T-helper 22 cell (primary cell): ENCODE data around the gene UGP2.
A peak's percentile ranks its signal among the peaks of the same experiment; 100 is the strongest.
"Not testable (repeated sequence)": the region's sequence is repeated elsewhere in the genome, so short reads cannot be mapped to it uniquely, and the experiment has no call there.

ENCODE experiments used
- DNase-seq: peaks from one replicate; pipeline ENCODE4 v3.0.0-alpha.2; 2020; ENCODE audit warnings: low read depth

The UGP2 gene

DNA sequence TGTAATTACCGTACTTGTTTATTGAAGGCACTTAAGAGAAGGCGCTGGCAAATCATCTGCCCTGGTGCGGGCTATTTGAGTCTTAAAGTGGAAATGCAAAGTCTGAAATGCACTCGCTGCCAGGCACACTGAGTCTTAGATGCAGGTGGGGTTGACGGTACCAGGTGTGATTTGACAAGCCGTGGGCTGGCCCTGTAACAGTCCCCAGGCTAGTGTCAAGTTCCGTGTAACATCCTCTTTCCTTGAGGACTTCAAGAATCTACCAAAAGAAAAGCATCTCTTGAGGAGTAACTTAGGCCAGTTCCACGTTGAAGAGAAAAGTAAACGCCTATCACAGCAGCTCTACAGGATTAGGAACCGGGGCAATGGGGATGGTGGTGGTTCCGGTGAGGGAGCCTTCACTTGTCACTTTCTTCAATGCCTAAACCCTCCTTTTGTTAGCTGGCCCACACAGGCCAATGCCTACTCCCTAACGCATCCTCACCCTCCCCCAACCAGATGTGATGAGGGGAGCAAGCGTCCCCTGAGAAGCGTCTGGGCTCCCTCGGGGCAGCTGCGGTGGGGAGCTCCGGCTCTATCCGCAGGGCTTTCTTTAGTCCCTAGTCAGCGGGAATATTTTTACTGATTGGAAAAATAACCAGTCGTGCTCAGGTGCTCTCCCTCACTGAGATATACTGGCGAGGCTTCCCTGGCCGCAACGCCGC is 1.5 kb upstream of the UGP2 start:
- DNase-seq: peak; percentile 13

DNA sequence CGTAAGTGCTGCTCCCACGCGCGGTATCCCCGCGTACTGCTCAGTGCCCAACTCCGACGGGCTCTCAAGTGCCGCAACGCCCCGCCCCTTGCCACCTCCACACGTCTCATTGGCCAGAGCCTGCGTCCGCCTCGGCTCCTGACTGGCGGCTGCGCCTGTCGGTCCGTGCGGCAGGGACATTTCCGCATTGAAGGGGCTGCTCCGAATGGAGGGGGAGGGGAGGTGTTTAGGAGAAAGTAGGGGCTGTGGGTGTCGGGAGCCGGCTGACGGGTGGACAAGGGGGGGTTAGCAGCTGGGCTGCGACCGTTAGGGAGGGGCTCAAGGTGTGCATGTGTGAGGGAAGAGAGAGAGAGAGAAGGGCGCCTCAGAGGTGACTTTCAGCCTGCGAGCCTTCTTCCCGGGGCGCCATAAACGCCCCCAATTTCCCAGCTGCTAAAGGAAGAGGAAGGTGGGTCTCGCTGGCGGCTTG is 877 bp upstream of the UGP2 start:
- DNase-seq: peak; percentile 97

DNA sequence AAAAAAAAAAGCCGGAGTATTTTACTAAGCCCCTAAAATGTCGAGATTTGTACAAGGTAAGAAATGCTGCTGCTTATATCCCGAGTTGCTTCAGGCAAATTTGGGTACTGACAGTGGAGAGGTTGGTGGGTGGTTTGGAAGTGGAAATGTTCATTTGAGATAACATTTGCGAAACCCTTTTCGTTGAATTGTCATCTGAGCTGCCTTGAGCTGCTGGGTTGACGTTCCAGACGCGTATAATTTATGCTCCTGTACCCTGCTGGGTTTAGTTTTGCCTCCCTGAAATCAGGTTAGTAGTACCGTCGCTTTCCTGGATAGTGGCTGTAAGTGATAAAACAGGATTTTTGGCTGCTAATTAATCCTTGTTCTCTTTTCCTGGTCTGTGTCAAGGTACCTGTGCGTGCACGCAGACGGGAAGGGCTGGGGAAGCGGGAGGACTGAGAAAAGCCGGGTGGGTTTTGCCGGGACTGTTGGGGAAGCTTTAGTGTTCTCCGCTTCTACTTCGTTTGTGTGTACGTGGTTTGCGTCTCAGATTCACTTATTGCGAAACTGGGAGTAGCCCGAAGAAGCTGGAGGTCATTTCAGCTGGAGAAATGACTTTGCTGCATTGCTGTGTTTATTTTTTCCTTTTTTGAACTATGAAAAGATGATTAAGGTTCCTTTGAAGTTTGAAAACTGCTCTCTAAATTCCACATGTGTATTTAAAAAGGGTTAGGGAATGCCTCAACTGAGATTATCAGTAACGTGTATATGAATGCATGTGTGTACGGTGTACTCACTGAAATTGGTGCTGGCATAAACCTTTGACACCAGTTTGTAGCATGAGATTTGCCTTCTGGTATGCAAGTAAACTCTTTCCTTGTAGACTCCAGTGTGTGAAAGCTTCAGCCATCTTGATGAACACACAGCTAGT is 709 bp downstream of the UGP2 start:
- no peak for DNase-seq

DNA sequence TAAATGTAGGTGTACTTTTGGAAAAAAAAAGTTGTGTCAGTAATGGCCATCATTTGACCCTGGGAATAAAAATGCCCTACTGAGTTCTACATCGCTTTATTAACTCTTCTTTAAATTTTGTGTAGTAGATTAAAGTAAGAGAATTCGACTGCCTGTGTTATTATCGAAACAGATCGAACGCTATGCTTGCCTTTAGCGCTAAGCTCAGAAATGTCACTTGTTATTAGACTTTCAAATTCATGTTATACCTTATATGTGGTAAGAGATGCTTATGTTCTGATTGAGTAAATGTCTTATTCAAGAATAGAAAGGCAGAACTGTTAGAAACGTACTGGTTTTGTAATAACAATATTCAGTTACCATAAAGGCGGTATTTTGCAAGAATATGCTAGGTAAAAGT is 1.4 kb downstream of the UGP2 start:
- no peak for DNase-seq

DNA sequence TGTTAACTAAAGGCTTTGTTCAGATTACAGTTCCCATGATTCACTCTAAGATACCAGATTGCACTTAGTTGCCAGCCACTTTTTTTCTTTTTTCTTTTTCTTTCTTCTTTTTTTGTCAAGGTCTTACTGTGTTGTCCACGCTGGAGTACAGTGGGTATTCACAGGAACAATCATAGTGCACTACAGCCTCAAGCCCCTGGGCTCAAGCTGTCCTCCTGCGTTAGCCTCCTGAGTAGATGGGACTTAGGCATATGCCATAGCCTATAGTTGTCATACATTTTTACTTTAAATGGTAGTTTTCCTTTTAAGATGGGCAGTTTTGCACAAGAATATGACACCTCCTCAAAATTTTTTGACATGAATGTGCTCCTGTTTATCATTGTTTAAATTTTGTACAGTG is 2.1 kb downstream of the UGP2 start:
- DNase-seq: no peak

DNA sequence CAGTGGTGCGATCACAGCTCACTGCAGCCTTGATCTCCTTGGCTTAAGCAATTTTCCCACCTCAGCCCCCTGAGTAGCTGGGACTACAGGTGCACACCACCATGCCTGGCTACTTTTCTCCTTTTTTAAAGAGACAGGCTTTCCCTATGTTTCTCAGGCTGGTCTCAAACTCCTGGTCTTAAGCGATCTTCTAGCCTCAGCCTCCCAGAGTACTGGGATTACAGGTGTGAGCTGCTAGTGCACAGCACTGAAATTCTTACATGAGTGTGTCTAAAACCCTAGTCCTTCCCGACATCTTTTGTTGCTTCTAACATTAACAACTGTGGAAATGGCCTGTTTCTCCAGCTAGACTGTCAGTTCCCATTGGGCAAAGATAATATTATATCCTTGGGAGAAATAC is 2.9 kb downstream of the UGP2 start:
- DNase-seq: no peak

- DNase-seq: no peak
Measured at GRCh38 chr2:63845866-63846265, 4.2 kb downstream of the UGP2 start.

DNA sequence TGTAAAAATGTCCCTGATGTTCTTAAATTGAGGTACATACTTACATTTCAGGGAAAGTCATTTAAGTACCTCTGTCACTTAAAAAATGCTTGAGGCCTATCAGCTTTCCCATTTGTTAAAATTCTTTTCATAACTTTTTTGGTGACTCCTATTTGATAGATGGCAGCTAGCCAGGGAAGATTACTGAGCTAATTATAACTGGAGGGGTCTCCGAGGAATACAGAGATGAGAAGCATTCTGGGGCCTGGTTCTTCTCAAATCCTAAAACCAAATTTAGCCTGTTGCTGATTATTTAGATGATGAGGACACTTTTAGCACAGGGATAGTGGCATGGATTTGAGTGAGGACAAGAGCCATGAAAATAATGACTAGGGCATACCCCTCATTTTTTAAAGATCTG is 4.8 kb downstream of the UGP2 start:
- DNase-seq: no peak

GRCh38 chr2:63847571-63847970 is 5.9 kb downstream of the UGP2 start:
- not testable (repeated sequence) for DNase-seq

- DNase-seq: no peak
Measured at GRCh38 chr2:63849381-63850203, 7.9 kb downstream of the UGP2 start.

DNA sequence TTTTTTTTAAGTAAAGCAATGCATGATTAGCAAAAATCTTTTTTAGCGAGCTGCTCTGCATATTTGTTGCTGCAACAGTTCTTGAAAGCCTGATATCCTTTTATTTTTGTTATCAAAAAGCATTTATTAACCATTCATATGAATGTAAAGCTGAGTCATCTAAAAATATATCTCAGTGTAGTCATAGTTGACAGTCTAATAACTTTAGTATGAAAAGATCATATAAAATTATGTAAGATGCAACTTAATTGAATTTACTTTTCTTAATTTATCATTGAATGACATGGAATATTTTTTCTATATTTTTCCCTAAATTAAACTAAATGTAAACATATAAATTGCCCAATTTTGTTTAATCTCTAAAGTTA is 8.5 kb downstream of the UGP2 start:
- no peak for DNase-seq

DNA sequence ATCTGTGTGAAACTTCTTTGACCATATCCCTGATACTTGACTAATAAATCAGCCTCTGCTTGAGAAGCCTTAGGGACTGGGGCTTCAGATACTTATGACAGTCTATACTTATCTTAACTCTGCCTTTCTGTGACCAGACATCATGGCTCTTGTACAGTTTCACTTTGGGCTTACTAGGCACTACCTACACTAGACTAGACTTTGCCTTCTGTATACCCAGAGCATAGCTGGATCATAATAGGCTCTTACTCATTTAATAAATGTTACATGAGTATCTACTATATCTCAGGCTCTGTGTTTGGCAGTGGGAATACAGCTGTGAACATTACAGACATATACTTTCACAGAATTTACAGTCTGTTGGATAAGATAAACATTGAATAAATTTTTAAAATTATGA is 9.0 kb downstream of the UGP2 start:
- DNase-seq: no peak

DNA sequence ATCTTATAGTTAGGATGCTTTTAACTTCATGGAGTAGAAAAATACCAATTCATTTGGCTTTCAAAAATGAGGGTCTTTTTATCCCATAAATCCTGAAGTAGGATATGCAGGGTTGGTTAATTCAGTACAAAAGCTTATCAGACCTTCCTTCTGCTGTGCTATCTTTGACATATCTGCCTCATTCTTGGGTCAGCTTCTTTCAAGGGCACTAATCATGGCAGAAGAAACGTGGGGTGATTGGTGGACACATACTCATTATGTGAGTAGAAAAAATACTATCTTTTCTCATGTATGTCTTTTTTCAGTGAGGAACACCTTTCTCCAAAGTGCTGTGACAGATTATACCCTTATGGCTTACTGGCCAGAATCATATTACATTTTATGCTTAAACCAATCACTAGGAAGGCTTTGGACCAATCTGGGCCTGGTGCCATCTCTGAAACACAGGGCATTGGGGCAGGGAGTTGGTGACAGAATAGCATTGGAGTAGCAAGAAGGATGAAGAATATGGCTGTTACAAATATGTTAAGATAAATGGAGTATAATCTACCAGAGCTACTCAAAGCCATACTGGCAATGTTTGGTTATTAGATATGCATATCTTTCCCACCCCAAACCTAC is 10.1 kb downstream of the UGP2 start:
- no peak for DNase-seq

- DNase-seq: no peak
Measured at GRCh38 chr2:63853527-63854310, 12.0 kb downstream of the UGP2 start.

GRCh38 chr2:63855418-63856302 is 14.0 kb downstream of the UGP2 start:
- DNase-seq: no peak

DNA sequence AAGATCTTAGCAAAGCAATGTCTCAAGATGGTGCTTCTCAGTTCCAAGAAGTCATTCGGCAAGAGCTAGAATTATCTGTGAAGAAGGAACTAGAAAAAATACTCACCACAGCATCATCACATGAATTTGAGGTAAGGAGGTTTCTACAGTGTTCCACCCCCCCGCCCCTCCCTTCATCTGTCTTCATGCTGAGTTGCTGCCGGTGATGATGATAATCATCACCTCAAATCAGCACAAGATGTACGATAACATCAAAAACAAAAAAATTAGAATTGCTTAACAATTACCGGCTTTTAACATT is 14.6 kb downstream of the UGP2 start:
- peak; percentile 64 for DNase-seq

DNA sequence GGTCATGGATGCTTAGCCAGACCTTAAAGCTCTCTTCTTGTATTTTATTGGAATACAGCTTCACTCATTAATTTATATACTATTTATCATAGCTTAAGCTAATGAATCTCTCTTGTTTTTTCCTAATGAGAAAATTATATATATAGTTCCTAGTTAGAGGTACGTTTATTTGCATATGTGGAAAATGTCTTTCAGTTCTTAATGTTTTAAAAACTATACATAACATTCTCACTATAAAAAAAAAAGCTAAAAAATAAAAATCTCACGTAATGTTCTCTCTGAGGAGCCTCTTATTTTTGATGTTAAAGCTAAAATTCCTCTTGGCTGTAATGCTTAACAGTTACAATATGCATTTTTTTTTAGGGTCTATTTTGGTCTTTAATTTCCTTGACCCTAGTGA is 16.6 kb downstream of the UGP2 start:
- no peak for DNase-seq

GRCh38 chr2:63861220-63861822 is 19.6 kb downstream of the UGP2 start:
- DNase-seq: peak; percentile 29

GRCh38 chr2:63862806-63863205 is 21.1 kb downstream of the UGP2 start:
- no peak for DNase-seq

GRCh38 chr2:63863707-63864106 is 22.0 kb downstream of the UGP2 start:
- DNase-seq: no peak
